ENCODE data around the gene RANBP1.

DNA sequence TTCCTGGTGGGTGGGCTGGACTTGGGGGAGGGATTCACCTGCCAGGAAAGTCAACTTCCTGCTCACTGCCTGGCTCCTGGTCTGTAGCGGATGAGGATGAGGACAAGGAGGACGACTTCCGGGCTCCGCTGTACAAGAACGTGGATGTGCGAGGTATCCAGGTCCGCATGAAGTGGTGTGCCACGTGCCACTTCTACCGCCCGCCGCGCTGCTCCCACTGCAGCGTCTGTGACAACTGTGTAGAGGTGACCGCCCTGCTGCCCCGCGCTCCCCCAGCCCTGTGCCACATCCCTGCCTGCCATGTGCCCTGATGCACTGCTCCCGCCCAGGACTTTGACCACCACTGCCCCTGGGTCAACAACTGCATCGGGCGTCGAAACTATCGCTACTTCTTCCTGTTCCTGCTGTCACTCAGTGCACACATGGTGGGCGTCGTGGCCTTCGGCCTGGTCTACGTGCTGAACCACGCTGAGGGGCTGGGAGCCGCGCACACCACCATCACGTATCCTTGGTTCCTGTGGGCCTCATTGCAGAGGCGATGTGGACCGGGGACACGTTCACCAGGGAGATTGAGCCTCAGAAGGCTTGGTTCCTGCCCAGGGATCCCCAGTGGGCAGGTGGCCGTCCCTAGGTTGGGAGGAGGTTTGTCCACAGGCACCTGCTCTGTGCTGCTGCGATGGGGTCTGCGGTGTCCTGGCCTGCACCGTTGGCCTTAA lies 23.6 kb downstream of the RANBP1 start:
- TF ChIP-seq, protein P1, sequence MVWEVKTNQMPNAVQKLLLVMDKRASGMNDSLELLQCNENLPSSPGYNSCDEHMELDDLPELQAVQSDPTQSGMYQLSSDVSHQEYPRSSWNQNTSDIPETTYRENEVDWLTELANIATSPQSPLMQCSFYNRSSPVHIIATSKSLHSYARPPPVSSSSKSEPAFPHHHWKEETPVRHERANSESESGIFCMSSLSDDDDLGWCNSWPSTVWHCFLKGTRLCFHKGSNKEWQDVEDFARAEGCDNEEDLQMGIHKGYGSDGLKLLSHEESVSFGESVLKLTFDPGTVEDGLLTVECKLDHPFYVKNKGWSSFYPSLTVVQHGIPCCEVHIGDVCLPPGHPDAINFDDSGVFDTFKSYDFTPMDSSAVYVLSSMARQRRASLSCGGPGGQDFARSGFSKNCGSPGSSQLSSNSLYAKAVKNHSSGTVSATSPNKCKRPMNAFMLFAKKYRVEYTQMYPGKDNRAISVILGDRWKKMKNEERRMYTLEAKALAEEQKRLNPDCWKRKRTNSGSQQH (CRISPR knock-in tag; IDR thresholded peaks at IDR 0.05) = no peak
- TF ChIP-seq MAFK (IDR thresholded peaks at IDR 0.05; ENCODE audit: low read length) = no peak
- TF ChIP-seq SRSF9 (IDR thresholded peaks at IDR 0.05; ENCODE audit: borderline replicate concordance, low read depth, low read length) = no peak
- TF ChIP-seq ZFP1 (CRISPR knock-in tag; IDR thresholded peaks at IDR 0.05) = no peak
- TF ChIP-seq POLR2A (conservative IDR thresholded peaks at IDR 0.05) = no peak
- TF ChIP-seq ELF1 (tag; IDR thresholded peaks at IDR 0.05) = no peak

Measured in K562 (cell line).